ENCODE data around the gene CNTNAP2. TPM values are rescaled to one million over a fixed set of nuclear protein-coding genes. Genes with fewer than 3 reads are reported as not detected.

Gene CNTNAP2
- total RNA-seq, 1 experiment from 2014 or later, result 0.03 TPM

DNA sequence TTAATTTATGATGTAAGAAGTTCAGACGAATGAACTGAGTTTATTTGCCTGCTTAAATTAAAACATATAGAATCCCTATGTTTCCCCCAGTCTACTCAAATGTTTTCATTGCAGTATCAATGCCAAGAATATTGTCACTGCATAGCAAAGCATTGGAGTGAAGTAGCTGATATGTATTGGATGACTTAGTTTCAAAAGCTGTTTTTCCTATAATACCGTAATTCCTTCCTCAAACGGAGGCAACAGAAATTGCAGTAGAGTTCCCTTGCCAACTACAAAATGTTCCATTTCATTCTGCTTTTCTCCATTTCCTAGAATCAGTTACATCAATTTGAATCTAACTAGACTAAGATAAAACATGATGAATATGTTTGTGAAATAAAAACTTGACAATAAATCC, 174.1 kb downstream of the CNTNAP2 start:
- TF ChIP-seq, protein P1, sequence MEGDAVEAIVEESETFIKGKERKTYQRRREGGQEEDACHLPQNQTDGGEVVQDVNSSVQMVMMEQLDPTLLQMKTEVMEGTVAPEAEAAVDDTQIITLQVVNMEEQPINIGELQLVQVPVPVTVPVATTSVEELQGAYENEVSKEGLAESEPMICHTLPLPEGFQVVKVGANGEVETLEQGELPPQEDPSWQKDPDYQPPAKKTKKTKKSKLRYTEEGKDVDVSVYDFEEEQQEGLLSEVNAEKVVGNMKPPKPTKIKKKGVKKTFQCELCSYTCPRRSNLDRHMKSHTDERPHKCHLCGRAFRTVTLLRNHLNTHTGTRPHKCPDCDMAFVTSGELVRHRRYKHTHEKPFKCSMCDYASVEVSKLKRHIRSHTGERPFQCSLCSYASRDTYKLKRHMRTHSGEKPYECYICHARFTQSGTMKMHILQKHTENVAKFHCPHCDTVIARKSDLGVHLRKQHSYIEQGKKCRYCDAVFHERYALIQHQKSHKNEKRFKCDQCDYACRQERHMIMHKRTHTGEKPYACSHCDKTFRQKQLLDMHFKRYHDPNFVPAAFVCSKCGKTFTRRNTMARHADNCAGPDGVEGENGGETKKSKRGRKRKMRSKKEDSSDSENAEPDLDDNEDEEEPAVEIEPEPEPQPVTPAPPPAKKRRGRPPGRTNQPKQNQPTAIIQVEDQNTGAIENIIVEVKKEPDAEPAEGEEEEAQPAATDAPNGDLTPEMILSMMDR (IDR thresholded peaks at IDR 0.05), result no peak
- no peak for TF ChIP-seq TCF7L2 (IDR thresholded peaks at IDR 0.05; ENCODE audit: low read depth, low read length)
- TF ChIP-seq, protein P2, sequence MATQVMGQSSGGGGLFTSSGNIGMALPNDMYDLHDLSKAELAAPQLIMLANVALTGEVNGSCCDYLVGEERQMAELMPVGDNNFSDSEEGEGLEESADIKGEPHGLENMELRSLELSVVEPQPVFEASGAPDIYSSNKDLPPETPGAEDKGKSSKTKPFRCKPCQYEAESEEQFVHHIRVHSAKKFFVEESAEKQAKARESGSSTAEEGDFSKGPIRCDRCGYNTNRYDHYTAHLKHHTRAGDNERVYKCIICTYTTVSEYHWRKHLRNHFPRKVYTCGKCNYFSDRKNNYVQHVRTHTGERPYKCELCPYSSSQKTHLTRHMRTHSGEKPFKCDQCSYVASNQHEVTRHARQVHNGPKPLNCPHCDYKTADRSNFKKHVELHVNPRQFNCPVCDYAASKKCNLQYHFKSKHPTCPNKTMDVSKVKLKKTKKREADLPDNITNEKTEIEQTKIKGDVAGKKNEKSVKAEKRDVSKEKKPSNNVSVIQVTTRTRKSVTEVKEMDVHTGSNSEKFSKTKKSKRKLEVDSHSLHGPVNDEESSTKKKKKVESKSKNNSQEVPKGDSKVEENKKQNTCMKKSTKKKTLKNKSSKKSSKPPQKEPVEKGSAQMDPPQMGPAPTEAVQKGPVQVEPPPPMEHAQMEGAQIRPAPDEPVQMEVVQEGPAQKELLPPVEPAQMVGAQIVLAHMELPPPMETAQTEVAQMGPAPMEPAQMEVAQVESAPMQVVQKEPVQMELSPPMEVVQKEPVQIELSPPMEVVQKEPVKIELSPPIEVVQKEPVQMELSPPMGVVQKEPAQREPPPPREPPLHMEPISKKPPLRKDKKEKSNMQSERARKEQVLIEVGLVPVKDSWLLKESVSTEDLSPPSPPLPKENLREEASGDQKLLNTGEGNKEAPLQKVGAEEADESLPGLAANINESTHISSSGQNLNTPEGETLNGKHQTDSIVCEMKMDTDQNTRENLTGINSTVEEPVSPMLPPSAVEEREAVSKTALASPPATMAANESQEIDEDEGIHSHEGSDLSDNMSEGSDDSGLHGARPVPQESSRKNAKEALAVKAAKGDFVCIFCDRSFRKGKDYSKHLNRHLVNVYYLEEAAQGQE (IDR thresholded peaks at IDR 0.05; ENCODE audit: insufficient read depth in 1 of 2, low read depth in 2 of 2, low read length in 1 of 2), result no peak
- no peak for TF ChIP-seq SIN3A (IDR thresholded peaks at IDR 0.05; ENCODE audit: borderline replicate concordance, insufficient read depth, low read depth, low read length)
- no peaks in the 10 kb centered on the region for H3K36me3 ChIP-seq (ENCODE audit: control insufficient read depth, insufficient read depth, low read length)
- H3K27ac ChIP-seq (ENCODE audit: low read length), result no peak overlapping the region
- intact Hi-C loops (cut with micrococcal nuclease; ENCODE audit: unreplicated experiment), result no loop called here
- in situ Hi-C loops (cut with HindIII; ENCODE audit: low pct_unique_long_range_greater_than_20kb, low sequenced_read_pairs), result no loop called here
- no peaks in the 10 kb centered on the region for H3K4me1 ChIP-seq (ENCODE audit: control insufficient read depth, insufficient read depth, low read length)
- H3K9me3 ChIP-seq (ENCODE audit: control insufficient read depth, insufficient read depth, low read depth, low read length), result no peaks in the 10 kb centered on the region
- CTCF ChIA-PET, result no interaction called here
- ATAC-seq (no peak), DNase-seq (ENCODE audit: low read depth, low spot score) (no peak)
- POLR2A ChIA-PET, result no interaction called here
- no peak overlapping the region for H3K4me3 ChIP-seq (ENCODE audit: low read depth in 2 of 2, low read length in 2 of 2)
- BruUV-seq (replicated peaks), result no TSS peak
- no peaks in the 10 kb centered on the region for H3K27me3 ChIP-seq (ENCODE audit: control insufficient read depth, insufficient read depth, low read length)

DNA sequence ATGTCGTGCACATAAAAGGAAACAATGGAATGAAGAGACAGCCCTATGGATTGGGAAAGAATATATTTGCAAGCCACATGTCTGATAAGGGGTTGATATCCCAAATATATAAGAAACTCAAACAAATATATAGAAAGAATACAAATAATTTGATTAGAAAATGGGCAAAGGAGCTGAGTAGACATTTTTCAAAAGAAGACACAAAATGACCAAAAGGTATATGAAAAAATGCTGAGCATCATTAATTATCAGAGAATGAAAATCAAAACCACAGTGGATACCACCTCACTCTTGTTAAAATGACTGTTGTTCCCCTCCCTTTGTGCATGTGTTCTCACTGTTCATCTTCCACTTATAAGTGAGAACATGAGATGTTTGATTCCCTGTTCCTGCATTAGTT, 175.3 kb downstream of the CNTNAP2 start:
- intact Hi-C loops (cut with micrococcal nuclease; ENCODE audit: unreplicated experiment) (no loop called here), in situ Hi-C loops (cut with HindIII; ENCODE audit: low pct_unique_long_range_greater_than_20kb, low sequenced_read_pairs) (no loop called here)
- no peak overlapping the region for H3K4me3 ChIP-seq (ENCODE audit: low read depth in 2 of 2, low read length in 2 of 2)
- H3K36me3 ChIP-seq (ENCODE audit: control insufficient read depth, insufficient read depth, low read length), result no peaks in the 10 kb centered on the region
- no peaks in the 10 kb centered on the region for H3K9me3 ChIP-seq (ENCODE audit: control insufficient read depth, insufficient read depth, low read depth, low read length)
- BruUV-seq (replicated peaks), result no TSS peak
- ChIA-PET POLR2A (no interaction called here), CTCF (no interaction called here)
- ATAC-seq (no peak), DNase-seq (ENCODE audit: low read depth, low spot score) (no peak)
- no peaks in the 10 kb centered on the region for H3K27me3 ChIP-seq (ENCODE audit: control insufficient read depth, insufficient read depth, low read length)
- no peak overlapping the region for H3K27ac ChIP-seq (ENCODE audit: low read length)
- no peak for TF ChIP-seq TCF7L2 (IDR thresholded peaks at IDR 0.05; ENCODE audit: low read depth, low read length)
- TF ChIP-seq, protein P1 (IDR thresholded peaks at IDR 0.05), result no peak
- no peak for TF ChIP-seq POLR2AphosphoS5 (IDR thresholded peaks at IDR 0.05; ENCODE audit: low read depth, low read length)
- TF ChIP-seq SIN3A (IDR thresholded peaks at IDR 0.05; ENCODE audit: borderline replicate concordance, insufficient read depth, low read depth, low read length), result no peak
- TF ChIP-seq, protein P2 (IDR thresholded peaks at IDR 0.05; ENCODE audit: insufficient read depth in 1 of 2, low read depth in 2 of 2, low read length in 1 of 2), result no peak
- H3K4me1 ChIP-seq (ENCODE audit: control insufficient read depth, insufficient read depth, low read length), result no peaks in the 10 kb centered on the region
